Spinal cord (tissue), 10 donors: ENCODE data around the gene SAMD11. TPM values are rescaled to one million over a fixed set of nuclear protein-coding genes. Genes with fewer than 3 reads are reported as not detected.

ENCODE experiments used
- DNase-seq, 6 donors: peaks; one replicate each; pipeline versions ENCODE4 v3.0.0 to v3.0.0-alpha.2; 2013 to 2015; ENCODE audit warnings: low spot score in 6 of 6, low read depth in 4 of 6
- H3K27ac ChIP-seq: one replicate; pipeline ENCODE4 v1.5.1; 2013; ENCODE audit warnings: low read depth, low read length, control low read depth
- H3K27me3 ChIP-seq: one replicate; pipeline ENCODE4 v1.6.1; 2013; ENCODE audit warnings: low read length; ENCODE audit not compliant: control insufficient read depth, insufficient read depth
- H3K36me3 ChIP-seq: one replicate; pipeline ENCODE4 v1.6.1; 2013; ENCODE audit warnings: low read length; ENCODE audit not compliant: control insufficient read depth, insufficient read depth
- H3K4me1 ChIP-seq: one replicate; pipeline ENCODE4 v1.6.1; 2013; ENCODE audit warnings: low read length; ENCODE audit not compliant: control insufficient read depth, insufficient read depth
- H3K4me3 ChIP-seq: one replicate; pipeline ENCODE4 v1.5.1; 2013; ENCODE audit warnings: low read depth, low read length, control low read depth
- H3K9me3 ChIP-seq: one replicate; pipeline ENCODE4 v1.6.1; 2013; ENCODE audit warnings: low read length; ENCODE audit not compliant: control insufficient read depth, insufficient read depth
- WGBS: methylation state at CpG from one replicate; pipeline ENCODE4 v1.1.5; 2013; ENCODE audit warnings: missing lambda C conversion rate; ENCODE audit not compliant: insufficient coverage; 5-methylcytosine and 5-hydroxymethylcytosine counted together
- polyA plus RNA-seq, 2 donors: library from polyadenylated mRNA; unstranded; fragments of 120-200 nt; gene quantifications; one replicate each; pipeline ENCODE4 v1.2.1, GENCODE V29; 2013; ENCODE audit not compliant: insufficient read length in 2 of 2
- total RNA-seq, 2 donors: library from RNA; depleted of rRNA in 1 of 2; stranded (reverse); fragments of 120-200 nt in 1 of 2; fragments of >200 nt in 1 of 2; gene quantifications; one replicate each; pipeline versions ENCODE4 v1.2.3 to v1.2.4, GENCODE V29; 2013 to 2014
- donor health status: healthy.

SAMD11 gene
- total and polyA plus RNA-seq, 4 donors = 12.0 to 36.9 (median 28.9) TPM

- Histone ChIP-seq H3K4me3 (no peak overlapping the region), H3K4me1 (peaks cover 66% of the 10 kb centered on the region), H3K27ac (no peak overlapping the region), H3K9me3 (no peaks in the 10 kb centered on the region), H3K27me3 (peaks cover 68% of the 10 kb centered on the region), H3K36me3 (peaks cover 33% of the 10 kb centered on the region)
- WGBS = 75% methylated on average over 12 of the region's 15 CpGs
- DNase-seq = no peak
These were observed 14.5 kb downstream of the SAMD11 start for GRCh38 chr1:938088-938683.

GRCh38 chr1:938711-939489 lies 15.2 kb downstream of the SAMD11 start:
- peaks cover 67% of the 10 kb centered on the region for H3K4me1 ChIP-seq

DNA sequence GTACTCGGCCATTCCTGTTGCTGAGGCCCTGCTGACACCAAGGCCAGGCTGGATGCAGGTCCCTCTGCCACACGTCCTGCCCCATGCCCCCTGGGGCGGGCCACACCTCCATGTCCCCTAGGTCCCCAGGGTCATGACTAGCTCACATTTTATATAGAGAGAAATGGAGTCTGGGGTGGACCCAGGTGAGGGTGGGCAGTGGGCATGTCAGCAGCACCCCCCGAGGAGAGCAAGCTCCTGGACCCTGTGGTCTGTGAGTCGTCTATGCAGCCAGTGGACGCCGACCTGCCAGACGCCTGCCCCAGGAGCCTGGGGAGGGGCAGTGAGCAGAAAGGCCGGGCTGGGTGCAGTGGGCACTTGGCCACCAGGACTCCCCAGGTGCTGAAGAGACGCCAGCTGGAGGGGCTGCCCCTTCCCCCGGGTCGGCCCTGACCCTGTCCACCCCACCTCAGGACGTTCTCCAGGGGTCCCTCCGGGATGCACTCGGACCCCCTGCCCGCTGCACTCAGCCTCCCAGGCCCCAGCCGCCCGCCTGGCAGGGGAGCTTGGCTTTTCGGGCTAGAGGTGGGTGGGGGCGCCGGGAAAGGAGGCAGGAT lies 15.9 kb downstream of the SAMD11 start:
- Histone ChIP-seq H3K36me3 (peaks cover 43% of the 10 kb centered on the region), H3K9me3 (no peaks in the 10 kb centered on the region), H3K4me3 (peak overlapping the region; percentile 9), H3K27ac (peak overlapping the region; percentile 25), H3K27me3 (peaks cover 65% of the 10 kb centered on the region), H3K4me1 (peaks cover 74% of the 10 kb centered on the region)
- no peak for DNase-seq
- WGBS = 12% methylated on average over 16 of the region's 21 CpGs

More at GRCh38 chr1:938711-939489, 15.2 kb downstream of the SAMD11 start:
- peaks cover 65% of the 10 kb centered on the region for H3K27me3 ChIP-seq
- DNase-seq = no peak
- WGBS = 47% methylated on average over 30 of the region's 30 CpGs
- H3K36me3 ChIP-seq = peaks cover 36% of the 10 kb centered on the region
- H3K4me3 ChIP-seq = no peak overlapping the region
- no peaks in the 10 kb centered on the region for H3K9me3 ChIP-seq
- no peak overlapping the region for H3K27ac ChIP-seq

DNA sequence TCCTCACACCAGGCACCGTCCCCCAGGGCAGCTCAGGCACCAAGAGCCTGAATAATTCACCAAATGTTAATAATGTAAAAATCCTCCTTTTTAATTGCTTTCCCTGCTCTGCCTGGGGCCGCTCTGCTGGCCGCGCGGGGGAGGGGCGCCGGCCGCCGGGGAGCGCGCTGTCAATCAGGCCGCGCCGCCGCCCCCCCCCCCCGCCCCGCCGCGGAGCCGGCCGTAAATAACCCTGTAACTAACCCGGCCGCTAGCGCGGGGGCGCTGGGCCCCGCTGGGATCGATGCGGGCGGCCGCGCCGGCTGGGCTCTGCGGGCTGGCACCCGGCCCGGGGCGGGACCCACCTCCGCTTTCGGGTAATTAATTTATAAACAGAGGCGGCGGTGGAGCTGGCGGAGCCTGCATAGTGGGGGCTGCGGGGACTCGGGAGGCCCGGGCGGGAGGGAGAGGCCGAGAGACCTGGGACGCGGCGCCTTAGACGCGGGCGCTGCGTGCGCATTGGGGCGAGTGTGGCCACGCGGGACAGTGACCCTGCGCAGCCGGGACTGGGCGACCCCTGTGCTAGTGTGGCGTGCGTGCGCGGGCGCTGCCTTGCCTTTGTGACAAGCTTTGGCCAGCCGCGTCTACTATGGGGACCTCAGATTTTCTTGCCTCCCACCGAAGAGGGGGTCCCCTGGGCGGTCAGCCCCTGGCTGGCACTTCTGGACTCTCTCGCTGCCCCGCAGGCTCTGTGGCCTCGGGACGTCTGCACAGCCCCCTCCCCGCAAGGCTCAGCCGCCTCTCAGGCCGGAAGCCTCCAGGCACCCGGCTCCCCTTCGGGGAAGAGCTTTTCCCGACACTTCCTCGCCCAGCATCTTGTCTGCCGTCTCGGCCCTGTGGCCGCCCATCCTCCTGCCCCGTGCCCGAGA lies 16.6 kb downstream of the SAMD11 start:
- Histone ChIP-seq H3K4me1 (peaks cover 75% of the 10 kb centered on the region), H3K36me3 (peaks cover 49% of the 10 kb centered on the region), H3K27me3 (peaks cover 58% of the 10 kb centered on the region), H3K9me3 (no peaks in the 10 kb centered on the region), H3K27ac (peak overlapping the region; percentile 29), H3K4me3 (peak overlapping the region; percentile 9)
- DNase-seq = peak in 2 of 6 donors; percentile 83 to 85
- WGBS = under 1% methylated on average over 84 of the region's 86 CpGs

DNA sequence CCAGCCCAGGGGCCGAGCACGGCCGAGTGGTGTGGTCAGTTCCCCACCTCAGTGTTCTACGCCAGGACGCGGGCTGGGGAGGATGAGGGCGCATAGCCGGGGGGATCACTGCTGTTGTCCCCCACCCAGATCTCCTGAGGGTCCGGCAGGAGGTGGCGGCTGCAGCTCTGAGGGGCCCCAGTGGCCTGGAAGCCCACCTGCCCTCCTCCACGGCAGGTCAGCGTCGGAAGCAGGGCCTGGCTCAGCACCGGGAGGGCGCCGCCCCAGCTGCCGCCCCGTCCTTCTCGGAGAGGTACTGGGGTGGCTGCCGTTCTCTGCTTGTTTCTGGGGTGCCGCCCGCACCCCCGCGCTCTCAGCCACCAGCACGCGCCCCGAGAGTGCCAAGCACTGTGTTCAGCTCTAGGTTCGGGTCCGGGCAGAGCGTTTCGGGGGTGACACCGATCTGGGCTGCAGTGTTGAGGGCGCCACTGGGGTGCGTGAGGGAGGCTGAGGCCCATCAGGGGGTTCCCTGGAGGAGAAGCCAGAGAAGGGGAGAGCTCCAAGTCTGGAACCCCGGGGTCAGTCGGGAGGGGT lies 17.4 kb downstream of the SAMD11 start:
- Histone ChIP-seq H3K27ac (peak overlapping the region; percentile 29), H3K4me3 (no peak overlapping the region), H3K27me3 (peaks cover 51% of the 10 kb centered on the region), H3K4me1 (peaks cover 67% of the 10 kb centered on the region), H3K9me3 (no peaks in the 10 kb centered on the region), H3K36me3 (peaks cover 50% of the 10 kb centered on the region)
- 8% methylated on average over 36 of the region's 36 CpGs for WGBS
- no peak for DNase-seq

- H3K27ac ChIP-seq = peak overlapping the region; percentile 29
- H3K4me1 ChIP-seq = peaks cover 62% of the 10 kb centered on the region
- peak in 2 of 6 donors; percentile 72 to 83 for DNase-seq
- no peak overlapping the region for H3K4me3 ChIP-seq
- H3K36me3 ChIP-seq = peaks cover 50% of the 10 kb centered on the region
- WGBS = under 1% methylated on average over 98 of the region's 98 CpGs
- H3K9me3 ChIP-seq = no peaks in the 10 kb centered on the region
- H3K27me3 ChIP-seq = peaks cover 44% of the 10 kb centered on the region
These were observed 18.1 kb downstream of the SAMD11 start for GRCh38 chr1:941588-942383.

DNA sequence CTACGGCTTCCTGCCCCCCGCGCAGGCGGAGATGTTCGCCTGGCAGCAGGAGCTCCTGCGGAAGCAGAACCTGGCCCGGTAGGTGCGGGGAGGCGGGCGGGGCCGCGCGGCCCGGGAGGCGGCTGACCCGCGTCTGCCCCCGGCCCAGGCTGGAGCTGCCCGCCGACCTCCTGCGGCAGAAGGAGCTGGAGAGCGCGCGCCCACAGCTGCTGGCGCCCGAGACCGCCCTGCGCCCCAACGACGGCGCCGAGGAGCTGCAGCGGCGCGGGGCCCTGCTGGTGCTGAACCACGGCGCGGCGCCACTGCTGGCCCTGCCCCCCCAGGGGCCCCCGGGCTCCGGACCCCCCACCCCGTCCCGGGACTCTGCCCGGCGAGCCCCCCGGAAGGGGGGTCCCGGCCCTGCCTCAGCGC lies 18.7 kb downstream of the SAMD11 start:
- WGBS = under 1% methylated on average over 48 of the region's 48 CpGs
- H3K27me3 ChIP-seq = peaks cover 41% of the 10 kb centered on the region
- H3K27ac ChIP-seq = no peak overlapping the region
- no peak for DNase-seq
- H3K4me1 ChIP-seq = peaks cover 62% of the 10 kb centered on the region
- no peak overlapping the region for H3K4me3 ChIP-seq
- no peaks in the 10 kb centered on the region for H3K9me3 ChIP-seq
- peaks cover 57% of the 10 kb centered on the region for H3K36me3 ChIP-seq

- Histone ChIP-seq H3K9me3 (no peaks in the 10 kb centered on the region), H3K4me3 (no peak overlapping the region), H3K27ac (no peak overlapping the region), H3K36me3 (peaks cover 63% of the 10 kb centered on the region), H3K27me3 (peaks cover 41% of the 10 kb centered on the region), H3K4me1 (peaks cover 62% of the 10 kb centered on the region)
- no peak for DNase-seq
- 6% methylated on average over 15 of the region's 27 CpGs for WGBS
These were observed 19.3 kb downstream of the SAMD11 start for GRCh38 chr1:942864-943533.
